ENCODE data around the gene MYO5C.

Gene MYO5C

DNA sequence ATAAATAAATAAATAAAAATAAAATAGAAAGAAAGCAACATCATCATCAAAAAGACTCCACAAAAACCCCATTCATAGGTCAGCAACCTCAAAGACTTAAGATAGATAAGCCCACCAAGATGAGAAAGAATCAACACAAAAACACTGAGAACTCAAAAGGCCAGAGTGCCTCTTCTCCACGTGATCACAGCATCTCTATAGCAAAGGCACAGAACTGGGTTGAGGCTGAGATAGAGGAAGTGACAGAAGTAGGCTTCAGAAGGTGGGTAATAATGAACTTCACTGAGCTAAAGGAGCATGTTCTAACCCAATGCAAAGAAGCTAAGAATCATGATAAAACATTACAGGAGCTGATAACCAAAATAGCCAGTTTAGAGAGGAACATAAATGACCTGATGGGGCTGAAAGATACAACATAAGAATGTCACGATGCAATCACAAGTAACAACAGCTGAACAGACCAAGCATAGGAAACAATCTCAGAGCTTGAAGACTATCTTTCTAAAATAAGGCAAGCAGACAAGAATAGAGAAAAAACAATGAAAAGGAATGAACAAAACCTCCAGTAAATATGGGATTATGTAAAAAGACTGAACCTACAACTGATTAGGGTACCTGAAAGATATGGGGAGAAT lies 130.9 kb downstream of the MYO5C start:
- DNase-seq, result no peak
- TF ChIP-seq, protein P1, sequence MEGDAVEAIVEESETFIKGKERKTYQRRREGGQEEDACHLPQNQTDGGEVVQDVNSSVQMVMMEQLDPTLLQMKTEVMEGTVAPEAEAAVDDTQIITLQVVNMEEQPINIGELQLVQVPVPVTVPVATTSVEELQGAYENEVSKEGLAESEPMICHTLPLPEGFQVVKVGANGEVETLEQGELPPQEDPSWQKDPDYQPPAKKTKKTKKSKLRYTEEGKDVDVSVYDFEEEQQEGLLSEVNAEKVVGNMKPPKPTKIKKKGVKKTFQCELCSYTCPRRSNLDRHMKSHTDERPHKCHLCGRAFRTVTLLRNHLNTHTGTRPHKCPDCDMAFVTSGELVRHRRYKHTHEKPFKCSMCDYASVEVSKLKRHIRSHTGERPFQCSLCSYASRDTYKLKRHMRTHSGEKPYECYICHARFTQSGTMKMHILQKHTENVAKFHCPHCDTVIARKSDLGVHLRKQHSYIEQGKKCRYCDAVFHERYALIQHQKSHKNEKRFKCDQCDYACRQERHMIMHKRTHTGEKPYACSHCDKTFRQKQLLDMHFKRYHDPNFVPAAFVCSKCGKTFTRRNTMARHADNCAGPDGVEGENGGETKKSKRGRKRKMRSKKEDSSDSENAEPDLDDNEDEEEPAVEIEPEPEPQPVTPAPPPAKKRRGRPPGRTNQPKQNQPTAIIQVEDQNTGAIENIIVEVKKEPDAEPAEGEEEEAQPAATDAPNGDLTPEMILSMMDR (IDR thresholded peaks at IDR 0.05; ENCODE audit: low read depth, low read length), result no peak
- H3K4me1 ChIP-seq, result no peaks in the 10 kb centered on the region
- H3K36me3 ChIP-seq, result no peaks in the 10 kb centered on the region
- H3K27me3 ChIP-seq, result no peaks in the 10 kb centered on the region; the same call in 1 of the 2 replicates
- no peaks in the 10 kb centered on the region for H3K9me3 ChIP-seq
- H3K4me3 ChIP-seq (ENCODE audit: low read depth, low read length), result no peak overlapping the region

DNA sequence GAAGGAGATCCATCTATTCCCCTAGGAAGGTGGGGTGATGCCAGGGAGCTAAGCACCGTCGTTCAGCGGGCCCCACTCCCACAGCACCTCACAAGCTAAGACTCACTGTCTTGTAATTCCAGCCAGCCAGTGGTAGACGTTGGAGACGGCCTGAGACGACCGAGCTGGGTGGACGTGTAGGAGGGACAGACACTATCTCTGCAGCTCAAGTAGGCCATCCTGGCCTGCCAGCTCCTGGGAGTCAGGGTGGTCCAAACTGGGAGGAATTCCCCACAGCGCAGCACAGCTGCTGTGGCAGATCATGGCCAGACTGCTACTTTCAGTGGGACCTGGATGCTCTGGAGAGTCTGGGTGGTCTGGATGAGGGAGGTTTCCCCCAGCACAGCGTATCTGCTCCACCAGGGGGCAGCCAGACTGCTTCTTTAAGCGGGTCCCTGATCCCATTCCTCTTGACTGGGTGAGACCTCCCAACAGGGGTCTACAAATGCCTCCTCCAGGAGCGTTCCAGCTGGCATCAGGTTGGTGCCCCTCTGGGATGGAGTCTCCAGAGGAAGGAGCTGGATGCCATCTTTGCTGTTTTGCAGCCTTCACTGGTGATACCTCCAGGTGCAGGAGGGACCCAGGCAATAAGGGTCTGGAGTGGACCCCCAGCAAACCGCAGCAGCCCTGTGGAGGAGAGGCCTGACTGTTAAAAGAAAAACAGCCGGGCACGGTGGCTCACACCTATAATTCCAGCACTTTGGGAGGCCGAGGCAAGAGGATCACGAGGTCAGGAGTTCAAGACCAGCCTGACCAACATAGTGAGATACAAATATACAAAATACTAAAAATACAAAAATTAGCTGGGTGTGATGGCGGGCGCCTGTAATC lies 132.0 kb downstream of the MYO5C start:
- H3K4me1 ChIP-seq, result no peaks in the 10 kb centered on the region
- TF ChIP-seq, protein P1 (IDR thresholded peaks at IDR 0.05; ENCODE audit: low read depth, low read length), result peak; percentile 60
- no peaks in the 10 kb centered on the region; the same call in 1 of the 2 replicates for H3K27me3 ChIP-seq
- DNase-seq, result peak; percentile 56
- H3K9me3 ChIP-seq, result no peaks in the 10 kb centered on the region
- H3K36me3 ChIP-seq, result no peaks in the 10 kb centered on the region
- H3K4me3 ChIP-seq (ENCODE audit: low read depth, low read length), result no peak overlapping the region

GRCh38 chr15:52162876-52163275 lies 132.7 kb downstream of the MYO5C start:
- no peaks in the 10 kb centered on the region for H3K4me1 ChIP-seq
- H3K27me3 ChIP-seq, result no peaks in the 10 kb centered on the region; the same call in 1 of the 2 replicates
- no peaks in the 10 kb centered on the region for H3K9me3 ChIP-seq
- DNase-seq, result no peak
- no peak overlapping the region for H3K4me3 ChIP-seq (ENCODE audit: low read depth, low read length)
- no peaks in the 10 kb centered on the region for H3K36me3 ChIP-seq
- TF ChIP-seq, protein P1 (IDR thresholded peaks at IDR 0.05; ENCODE audit: low read depth, low read length), result no peak

- Histone ChIP-seq H3K27me3 (no peaks in the 10 kb centered on the region; the same call in 1 of the 2 replicates), H3K4me3 (ENCODE audit: low read depth, low read length) (no peak overlapping the region), H3K4me1 (no peaks in the 10 kb centered on the region), H3K36me3 (no peaks in the 10 kb centered on the region), H3K9me3 (no peaks in the 10 kb centered on the region)
- TF ChIP-seq, protein P1 (IDR thresholded peaks at IDR 0.05; ENCODE audit: low read depth, low read length), result no peak
- no peak for DNase-seq
Observed at GRCh38 chr15:52162260-52162659, 133.3 kb downstream of the MYO5C start.

DNA sequence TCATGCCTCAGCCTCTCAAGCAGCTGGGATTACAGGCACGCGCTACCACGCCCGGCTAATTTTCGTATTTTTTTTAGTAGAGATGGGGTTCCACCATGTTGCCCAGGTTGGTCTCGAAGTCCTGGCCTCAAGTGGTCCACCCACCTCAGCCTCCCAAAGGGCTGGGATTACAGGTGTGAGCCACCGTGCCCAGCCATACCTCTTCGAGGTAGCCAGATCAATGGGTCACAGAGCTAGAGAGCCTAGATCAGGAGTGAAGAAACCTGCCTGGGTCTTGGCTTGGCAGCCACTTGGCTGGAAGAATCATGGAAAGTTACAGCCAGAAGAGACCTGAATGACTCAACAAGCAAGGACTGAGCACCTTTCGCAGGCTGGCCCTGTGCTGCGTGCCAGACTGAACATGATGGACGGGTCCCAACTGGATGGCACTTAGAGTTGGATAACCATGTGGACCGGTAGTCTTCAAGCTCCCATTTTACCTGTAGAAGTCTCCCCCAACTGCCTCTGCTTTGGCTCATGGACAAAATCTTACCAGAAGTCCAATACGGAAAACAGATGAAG lies 134.1 kb downstream of the MYO5C start:
- TF ChIP-seq, protein P1 (IDR thresholded peaks at IDR 0.05; ENCODE audit: low read depth, low read length), result no peak
- no peaks in the 10 kb centered on the region; the same call in 1 of the 2 replicates for H3K27me3 ChIP-seq
- no peak for DNase-seq
- no peaks in the 10 kb centered on the region for H3K36me3 ChIP-seq
- H3K4me1 ChIP-seq, result no peaks in the 10 kb centered on the region
- no peaks in the 10 kb centered on the region for H3K9me3 ChIP-seq
- H3K4me3 ChIP-seq (ENCODE audit: low read depth, low read length), result no peak overlapping the region

Measured in BE2C (cell line).